LHCN-M2 (cell line): Measurements from ENCODE around the gene UTP4. TPM values are rescaled to one million over a fixed set of nuclear protein-coding genes. Genes with fewer than 3 reads are reported as not detected.
"Not testable (repeated sequence)": the region's sequence is repeated elsewhere in the genome, so short reads cannot be mapped to it uniquely, and the experiment has no call there.

Experiments
- DNase-seq: peaks from one replicate; pipeline ENCODE4 v3.0.0-alpha.2; 2012; ENCODE audit warnings: low read depth
- total RNA-seq: library from RNA; depleted of rRNA; stranded (reverse); fragments of >200 nt; gene quantifications from 2 replicates; pipeline ENCODE4 v1.2.3, GENCODE V29; 2014

Gene UTP4
- total RNA-seq, 1 experiment from 2014 or later, result 28.5 TPM

- peak; percentile 17 for DNase-seq
These were observed 1.1 kb upstream of the UTP4 start for GRCh38 chr16:69131167-69131838.

GRCh38 chr16:69131839-69132423 lies 518 bp upstream of the UTP4 start:
- DNase-seq, result peak; percentile 74

DNA sequence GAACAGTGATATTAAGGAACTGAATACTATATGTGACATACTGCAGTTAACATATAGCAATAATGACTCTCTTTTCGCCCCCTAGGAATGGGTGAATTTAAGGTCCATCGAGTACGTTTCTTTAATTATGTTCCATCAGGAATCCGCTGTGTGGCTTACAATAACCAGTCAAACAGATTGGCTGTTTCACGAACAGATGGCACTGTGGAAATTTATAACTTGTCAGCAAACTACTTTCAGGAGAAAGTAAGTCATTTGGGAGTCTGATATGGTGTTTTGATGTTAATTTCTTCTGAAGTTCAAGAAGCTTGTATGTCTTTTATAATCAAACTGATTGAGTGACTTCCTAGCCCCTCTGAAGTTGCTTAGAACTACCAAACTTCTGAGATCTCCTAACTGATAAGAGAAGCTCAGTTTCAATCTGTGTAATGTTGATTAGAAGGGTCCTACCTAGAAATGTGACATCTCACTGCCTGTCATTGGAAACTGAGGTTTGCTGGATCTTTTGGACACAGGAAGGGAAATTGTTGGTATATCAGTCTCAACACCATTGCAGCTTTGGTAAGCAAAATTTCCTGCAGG lies 1.0 kb downstream of the UTP4 start:
- no peak for DNase-seq

DNA sequence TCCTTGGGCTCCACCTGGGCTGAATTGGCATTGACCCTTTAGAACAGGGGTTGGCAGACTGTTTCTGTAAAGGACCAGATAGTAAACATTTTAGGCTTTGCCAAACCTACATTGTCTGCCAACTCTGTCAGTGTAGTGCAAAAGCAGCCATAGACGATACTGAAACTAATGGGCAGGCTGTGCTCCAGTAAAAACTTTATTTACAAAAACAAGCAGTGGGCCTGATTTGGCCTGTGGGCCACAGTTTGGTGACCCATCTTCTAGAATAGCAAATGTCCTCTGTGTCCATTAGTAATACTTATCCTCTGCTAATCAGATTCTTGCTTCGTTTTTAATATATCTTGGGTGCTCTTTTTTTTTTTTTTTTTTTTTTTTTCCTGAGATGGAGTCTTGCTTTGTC lies 6.2 kb downstream of the UTP4 start:
- no peak for DNase-seq

DNA sequence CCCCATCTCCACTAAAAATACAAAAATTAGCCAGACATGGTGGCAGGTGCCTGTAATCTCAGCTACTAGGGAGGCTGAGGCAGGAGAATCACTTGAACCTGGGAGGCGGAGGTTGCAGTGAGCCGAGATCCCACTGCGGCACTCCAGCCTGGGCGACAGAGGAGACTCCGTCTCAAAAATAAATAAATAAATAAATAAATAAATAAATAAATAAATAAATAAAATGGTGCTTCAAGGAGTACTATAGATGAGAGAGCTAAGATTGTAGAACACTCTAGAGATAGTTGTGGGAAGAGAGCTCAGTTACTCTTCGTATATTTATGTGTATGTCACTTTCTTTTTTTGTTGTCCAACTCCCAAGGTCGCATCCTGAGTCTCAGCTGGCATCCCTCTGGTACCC lies 7.0 kb downstream of the UTP4 start:
- DNase-seq, result not testable (repeated sequence)

GRCh38 chr16:69141014-69141413 lies 8.6 kb downstream of the UTP4 start:
- no peak for DNase-seq

GRCh38 chr16:69141936-69142335 lies 9.5 kb downstream of the UTP4 start:
- DNase-seq, result no peak

DNA sequence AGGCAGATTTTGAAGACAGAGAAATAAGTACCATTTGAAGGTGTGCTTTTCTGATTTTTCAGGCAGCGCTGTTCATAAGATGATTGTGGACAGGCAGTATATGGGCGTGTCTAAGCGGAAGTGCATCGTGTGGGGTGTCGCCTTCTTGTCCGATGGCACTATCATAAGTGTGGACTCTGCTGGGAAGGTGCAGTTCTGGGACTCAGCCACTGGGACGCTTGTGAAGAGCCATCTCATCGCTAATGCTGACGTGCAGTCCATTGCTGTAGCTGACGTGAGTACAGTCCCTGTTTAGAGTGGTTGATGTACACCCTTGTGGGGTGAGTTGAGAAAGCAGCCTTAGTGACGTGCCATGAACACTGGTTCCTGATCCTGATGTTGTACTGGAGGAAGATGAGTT lies 10.7 kb downstream of the UTP4 start:
- DNase-seq, result peak; percentile 19

GRCh38 chr16:69145658-69146057 lies 13.2 kb downstream of the UTP4 start:
- DNase-seq, result peak; percentile 76

GRCh38 chr16:69149621-69150020 lies 17.2 kb downstream of the UTP4 start:
- not testable (repeated sequence) for DNase-seq

DNA sequence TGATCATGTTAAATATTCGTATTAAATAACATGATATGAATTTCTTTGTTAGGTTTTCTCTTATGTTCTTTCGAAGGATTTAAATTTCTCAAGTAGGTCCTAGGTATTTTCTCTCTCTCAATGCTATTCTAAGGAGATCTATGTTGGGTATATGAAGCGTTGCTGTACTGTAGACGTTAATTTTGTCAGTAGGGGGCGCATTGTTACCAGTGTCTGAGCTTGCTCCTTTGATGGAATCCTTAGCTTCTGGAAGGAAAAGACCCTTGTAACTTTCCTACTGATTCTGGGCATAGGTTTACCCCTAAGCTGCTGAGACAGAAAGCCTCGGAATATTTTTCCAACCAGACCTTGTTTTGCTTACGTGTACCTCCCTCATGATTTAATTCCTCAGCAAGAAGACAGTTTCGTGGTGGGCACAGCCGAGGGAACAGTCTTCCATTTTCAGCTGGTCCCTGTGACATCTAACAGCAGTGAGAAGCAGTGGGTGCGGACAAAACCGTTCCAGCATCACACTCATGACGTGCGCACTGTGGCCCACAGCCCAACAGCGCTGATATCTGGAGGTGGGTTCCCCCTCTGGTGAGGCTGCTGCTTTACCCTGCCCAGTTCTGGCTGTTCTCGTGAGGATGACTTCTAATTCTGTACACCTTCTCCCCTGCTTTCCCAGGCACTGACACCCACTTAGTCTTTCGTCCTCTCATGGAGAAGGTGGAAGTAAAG lies 17.9 kb downstream of the UTP4 start:
- peak; percentile 67 for DNase-seq

- no peak for DNase-seq
These were observed 24.7 kb downstream of the UTP4 start for GRCh38 chr16:69157196-69157595.

DNA sequence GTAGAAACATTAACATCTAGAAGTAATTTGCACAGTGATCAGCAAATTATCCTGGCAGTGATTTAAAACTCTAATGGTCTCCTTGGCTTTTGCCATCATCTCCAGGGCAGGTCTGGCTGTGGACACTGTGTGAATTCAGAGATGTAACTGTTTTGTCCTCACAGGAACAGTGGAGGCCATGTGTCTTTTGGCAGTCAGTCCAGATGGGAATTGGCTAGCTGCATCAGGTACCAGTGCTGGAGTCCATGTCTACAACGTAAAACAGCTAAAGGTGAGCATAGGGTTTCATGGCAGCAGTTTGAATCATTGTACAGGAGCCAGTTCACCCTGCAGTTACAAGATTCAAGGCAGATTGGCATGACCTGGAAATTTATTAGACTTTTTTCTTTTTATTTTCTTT lies 27.7 kb downstream of the UTP4 start:
- no peak for DNase-seq

GRCh38 chr16:69165584-69165983 lies 33.1 kb downstream of the UTP4 start:
- DNase-seq, result no peak

GRCh38 chr16:69166221-69166833 lies 33.9 kb downstream of the UTP4 start:
- DNase-seq, result peak; percentile 29

DNA sequence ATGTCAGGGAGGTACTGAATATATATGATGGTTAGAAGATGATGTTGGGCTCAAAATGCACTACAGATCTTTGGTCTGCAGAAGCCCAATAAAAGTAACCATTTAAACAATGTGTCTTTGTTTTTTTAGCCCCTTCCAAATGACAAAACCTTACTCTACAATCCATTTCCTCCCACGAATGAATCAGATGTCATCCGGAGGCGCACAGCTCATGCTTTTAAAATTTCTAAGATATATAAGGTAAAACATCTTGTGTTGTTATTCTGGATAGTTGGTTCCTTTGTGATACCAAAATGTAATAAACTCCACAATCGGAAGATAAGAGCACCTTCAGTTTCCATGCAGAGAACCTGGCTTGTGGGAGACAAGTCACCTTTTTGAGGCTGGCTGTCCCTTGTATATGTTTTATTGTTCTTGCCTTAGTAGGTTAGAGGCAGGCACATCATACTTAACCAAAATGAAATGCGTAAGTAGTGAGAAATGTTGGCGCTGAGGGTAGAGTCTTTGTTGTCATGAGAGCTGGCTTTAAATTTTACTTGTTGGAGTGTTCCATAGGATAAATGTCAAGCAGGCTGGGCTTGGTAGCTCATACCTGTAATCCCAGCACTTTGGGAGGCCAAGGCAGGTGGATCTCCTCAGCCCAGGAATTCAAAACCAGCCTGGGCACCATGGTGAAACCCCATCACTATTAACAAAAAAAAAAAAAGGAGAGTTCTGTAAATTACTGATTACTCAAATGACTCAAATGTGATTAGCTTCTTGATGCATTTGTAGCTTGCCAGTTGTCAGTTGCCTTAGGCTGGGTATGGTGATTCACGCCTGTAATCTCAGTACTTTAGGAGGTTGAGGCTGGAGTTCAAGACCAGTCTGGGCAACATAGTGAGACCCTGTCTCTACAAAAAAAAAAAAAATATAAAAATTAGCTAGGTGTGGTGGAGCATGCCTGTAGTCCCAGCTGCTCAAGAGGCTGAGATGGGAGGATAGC lies 34.8 kb downstream of the UTP4 start:
- no peak for DNase-seq

GRCh38 chr16:69169051-69169450 lies 36.6 kb downstream of the UTP4 start:
- no peak for DNase-seq

DNA sequence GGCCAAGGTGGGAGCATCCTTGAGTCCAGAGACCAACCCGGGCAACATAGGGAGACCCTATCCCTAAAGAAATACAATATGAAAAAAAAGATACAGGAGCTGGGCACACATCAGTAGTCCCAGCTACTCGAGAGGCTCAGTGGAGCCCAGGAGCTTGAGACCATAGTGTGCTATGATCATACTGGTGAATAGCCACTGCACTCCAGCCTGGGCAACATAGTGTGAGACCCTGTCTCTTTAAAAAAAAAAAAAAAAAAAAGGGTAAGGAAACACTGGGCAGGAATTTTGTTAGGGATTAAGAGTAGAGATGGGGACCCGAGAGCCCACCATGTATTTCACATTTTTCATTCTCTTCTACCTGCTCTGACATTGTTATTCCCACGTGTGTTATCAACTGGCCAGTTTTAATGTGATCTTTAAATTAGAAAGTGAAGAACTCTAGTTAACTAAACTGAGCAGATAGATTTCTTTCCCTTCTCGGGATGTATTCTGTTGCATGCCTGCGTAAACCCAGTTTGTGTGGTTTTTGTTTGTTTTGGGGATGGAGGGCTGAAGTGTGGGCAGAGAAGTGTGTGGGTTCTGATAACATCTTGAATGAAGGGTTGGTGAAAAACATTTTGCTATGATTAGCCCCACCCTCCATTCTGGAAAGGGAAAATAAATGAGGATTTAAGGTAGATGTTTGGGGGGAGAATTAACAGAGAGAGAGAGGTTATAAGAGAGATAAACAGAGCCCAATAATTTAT lies 37.3 kb downstream of the UTP4 start:
- DNase-seq, result no peak

- DNase-seq, result no peak
These were observed 39.1 kb downstream of the UTP4 start for GRCh38 chr16:69171325-69172084.
